GM13976 (cell line): Measurements from ENCODE around the gene NTRK2.

Source experiments
- DNase-seq: peaks from one replicate; pipeline ENCODE4 v3.0.0; 2012; ENCODE audit warnings: low spot score
- in situ Hi-C: fragments of 300-500 bp; cut with MboI; formaldehyde crosslinking; loops from one replicate; pipeline ENCODE4 v1.12.0; 2022; ENCODE audit warnings: low sequenced_read_pairs, mixed read lengths, inconsistent platforms; ENCODE audit not compliant: unreplicated experiment
- TF ChIP-seq, protein P1 (sequence below): IDR thresholded peaks from 2 replicates; pipeline ENCODE4 v1.5.1; 2012; ENCODE audit warnings: borderline replicate concordance, mild to moderate bottlenecking; ENCODE audit not compliant: insufficient read depth; ENCODE audit errors: extremely low read depth, missing control alignments, control extremely low read depth

NTRK2 gene

GRCh38 chr9:84812847-84813246, 143.3 kb downstream of the NTRK2 start:
- no peak for DNase-seq
- TF ChIP-seq, protein P1, sequence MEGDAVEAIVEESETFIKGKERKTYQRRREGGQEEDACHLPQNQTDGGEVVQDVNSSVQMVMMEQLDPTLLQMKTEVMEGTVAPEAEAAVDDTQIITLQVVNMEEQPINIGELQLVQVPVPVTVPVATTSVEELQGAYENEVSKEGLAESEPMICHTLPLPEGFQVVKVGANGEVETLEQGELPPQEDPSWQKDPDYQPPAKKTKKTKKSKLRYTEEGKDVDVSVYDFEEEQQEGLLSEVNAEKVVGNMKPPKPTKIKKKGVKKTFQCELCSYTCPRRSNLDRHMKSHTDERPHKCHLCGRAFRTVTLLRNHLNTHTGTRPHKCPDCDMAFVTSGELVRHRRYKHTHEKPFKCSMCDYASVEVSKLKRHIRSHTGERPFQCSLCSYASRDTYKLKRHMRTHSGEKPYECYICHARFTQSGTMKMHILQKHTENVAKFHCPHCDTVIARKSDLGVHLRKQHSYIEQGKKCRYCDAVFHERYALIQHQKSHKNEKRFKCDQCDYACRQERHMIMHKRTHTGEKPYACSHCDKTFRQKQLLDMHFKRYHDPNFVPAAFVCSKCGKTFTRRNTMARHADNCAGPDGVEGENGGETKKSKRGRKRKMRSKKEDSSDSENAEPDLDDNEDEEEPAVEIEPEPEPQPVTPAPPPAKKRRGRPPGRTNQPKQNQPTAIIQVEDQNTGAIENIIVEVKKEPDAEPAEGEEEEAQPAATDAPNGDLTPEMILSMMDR = no peak
- in situ Hi-C loops = no loop called here

- in situ Hi-C loops = no loop called here
- no peak for DNase-seq
- TF ChIP-seq, protein P1 = no peak
These were observed 146.0 kb downstream of the NTRK2 start for GRCh38 chr9:84815554-84815953.

DNA sequence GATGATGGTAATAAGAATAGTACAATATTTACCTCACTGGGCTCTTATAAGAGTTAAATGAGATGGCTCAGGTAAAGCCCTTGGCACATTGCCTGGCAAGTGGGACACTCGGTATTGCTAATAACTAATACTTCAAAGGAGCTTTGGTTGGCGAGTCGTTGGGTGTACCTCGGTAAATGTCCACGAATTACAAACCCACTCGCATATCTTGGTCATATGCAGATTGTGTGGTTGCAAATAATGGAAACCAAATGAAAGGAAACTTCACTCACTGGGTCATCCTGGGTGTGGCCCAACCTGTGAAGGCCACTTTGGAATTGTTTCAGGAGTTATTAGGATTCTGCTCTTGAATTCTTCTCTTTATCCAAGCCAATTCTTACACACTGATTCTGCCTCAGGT, 147.5 kb downstream of the NTRK2 start:
- DNase-seq = no peak
- in situ Hi-C loops = no loop called here
- TF ChIP-seq, protein P1 = no peak

DNA sequence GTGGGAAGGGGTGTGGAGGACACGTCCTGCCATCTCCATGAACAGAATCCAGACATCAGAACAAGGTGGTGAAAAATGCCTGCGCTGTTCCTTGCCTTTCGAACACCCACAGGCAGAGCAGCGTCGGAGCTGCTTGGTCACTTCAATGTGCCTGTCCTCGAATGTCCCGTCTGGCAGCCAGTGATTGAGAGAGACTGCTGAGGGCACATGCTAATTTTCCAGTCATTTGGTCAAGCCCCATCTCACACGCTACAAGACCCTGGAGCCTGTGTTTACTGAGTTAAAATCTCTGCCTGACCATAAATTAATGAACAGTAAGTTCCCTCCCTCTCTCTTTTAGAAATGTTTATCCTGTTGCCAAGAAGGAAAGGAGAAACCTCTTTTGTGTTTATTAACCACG, 149.3 kb downstream of the NTRK2 start:
- in situ Hi-C loops = no loop called here
- TF ChIP-seq, protein P1 = no peak

DNA sequence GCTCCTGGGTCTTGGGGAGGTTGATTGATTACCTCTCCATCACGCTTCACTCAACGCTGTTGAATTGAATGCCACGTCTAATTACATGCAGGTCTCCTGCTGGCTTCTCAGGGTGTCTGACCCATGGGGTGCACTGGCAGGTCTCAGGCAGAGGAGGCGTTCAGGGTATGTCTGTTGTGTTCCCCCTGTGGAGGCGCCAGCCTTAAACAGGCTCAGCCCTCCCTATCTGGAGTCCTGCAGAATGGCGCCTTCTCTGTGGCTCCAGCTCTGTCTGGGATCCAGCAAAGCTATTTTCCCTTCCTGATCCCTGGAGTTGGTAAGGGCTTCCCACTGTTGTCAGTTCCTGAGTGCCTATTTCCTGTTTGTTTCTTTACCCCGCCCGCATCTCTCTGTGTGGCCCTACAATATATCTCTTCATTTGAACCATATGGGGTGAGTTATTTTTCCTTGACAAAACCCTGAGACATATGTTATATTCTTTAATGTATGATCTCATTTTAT, 150.0 kb downstream of the NTRK2 start:
- DNase-seq = no peak
- TF ChIP-seq, protein P1 = no peak
- in situ Hi-C loops = no loop called here

More for the DNA sequence above, 149.3 kb downstream of the NTRK2 start:
- DNase-seq = no peak

GRCh38 chr9:84821431-84821830, 151.9 kb downstream of the NTRK2 start:
- TF ChIP-seq, protein P1 = no peak
- no peak for DNase-seq
- in situ Hi-C loops = no loop called here

GRCh38 chr9:84822589-84823233, 153.2 kb downstream of the NTRK2 start:
- in situ Hi-C loops = no loop called here
- DNase-seq = peak; percentile 12

More at GRCh38 chr9:84822589-84823233, 153.2 kb downstream of the NTRK2 start:
- TF ChIP-seq, protein P1 = no peak
